ENCODE results near the gene GUCY1A2.
A peak's percentile ranks its signal among the peaks of the same experiment; 100 is the strongest.

The GUCY1A2 gene

DNA sequence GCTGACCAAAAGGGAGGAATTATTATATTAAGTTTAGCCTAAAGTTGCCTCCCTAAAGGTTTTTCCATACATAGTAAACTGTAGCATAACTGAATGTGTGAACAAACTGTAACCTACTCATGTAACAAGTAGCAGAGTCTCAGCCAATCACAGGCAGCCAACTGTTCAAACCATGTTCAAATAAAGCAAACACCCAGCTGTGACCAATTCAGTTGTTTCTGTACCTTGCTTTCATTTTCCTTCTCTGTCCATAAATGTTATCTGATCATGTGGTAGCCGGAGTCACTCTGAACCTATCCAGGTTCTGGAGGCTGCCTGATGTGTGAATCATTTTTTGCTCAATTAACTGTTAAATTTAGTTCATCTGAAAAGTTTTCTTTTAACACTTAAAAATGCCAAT is 373.5 kb downstream of the GUCY1A2 start:
- DNase-seq (ENCODE audit: low spot score), result no peak

DNA sequence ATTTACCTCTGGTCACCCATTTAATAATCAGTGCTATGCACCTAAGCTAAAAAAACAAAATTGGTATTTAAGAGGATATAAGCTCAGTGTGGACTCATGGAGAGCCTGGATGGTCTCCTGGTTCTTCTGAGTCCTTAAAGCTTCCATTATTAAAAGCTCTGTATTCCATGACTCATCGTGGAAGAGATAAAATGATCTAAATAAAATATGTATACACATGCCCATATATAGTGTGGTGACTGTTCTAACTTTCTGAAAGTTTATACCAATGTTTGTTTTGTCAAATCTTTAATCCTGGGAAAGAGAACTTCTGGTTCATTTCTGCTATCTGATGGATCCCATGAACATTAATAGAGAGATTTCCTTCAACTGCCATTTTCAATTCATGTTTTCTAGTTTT is 375.9 kb downstream of the GUCY1A2 start:
- DNase-seq (ENCODE audit: low spot score), result no peak

DNA sequence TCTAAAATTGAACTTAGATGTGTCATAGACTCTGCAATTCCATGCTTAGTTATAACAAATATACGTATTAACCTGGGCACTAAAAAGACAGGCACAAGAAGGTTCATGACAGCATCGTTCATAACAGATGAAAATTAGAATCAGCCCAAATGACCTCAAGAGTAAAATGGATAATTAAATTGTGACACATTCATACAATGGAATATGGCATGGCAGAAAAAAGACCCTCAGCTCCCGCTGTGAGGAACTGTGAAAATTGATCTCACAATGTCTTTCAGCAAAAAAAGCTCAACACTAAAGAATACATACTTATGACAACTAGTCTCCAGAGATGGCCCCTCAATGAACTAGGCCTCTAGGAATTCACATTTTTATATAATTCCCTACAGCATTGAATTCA is 386.0 kb downstream of the GUCY1A2 start:
- DNase-seq (ENCODE audit: low spot score), result no peak

DNA sequence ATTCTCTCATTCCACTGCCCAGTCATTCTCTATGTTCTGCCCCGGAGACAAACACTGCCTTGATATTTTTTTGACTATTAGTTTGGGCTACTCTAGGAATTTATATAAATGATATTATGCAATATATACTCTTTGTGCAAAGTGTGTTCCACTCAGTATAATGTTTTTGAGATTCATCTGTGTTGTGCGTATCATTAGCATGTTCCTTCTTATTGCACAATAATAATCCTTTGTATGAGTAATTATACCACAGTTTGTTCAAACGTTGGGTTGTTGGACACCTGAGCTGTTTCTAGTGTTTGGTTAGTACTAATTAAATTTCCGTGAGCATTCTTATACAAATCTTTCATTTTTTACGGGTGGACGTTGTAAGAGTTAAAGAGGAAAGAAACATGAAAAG is 390.6 kb downstream of the GUCY1A2 start:
- no peak for DNase-seq (ENCODE audit: low spot score)

DNA sequence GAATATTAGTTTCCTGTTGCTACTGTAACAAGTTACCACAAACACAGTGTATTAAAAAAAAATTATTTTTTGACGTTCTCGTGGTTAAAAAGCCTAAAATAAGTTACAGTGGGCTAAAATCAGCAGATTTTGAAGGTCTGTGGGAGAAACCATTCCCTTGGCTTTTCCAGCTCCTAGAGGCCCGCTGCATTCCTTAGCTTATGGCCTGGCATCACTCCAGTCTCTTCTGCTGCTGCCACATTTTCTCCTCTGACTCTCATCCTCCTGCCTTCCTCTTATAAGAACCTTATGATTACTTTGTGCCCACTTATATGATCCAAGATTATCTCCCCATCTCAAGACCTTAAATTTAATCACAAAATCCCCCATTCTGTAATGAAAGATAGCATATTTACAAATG is 392.7 kb downstream of the GUCY1A2 start:
- DNase-seq (ENCODE audit: low spot score), result no peak

DNA sequence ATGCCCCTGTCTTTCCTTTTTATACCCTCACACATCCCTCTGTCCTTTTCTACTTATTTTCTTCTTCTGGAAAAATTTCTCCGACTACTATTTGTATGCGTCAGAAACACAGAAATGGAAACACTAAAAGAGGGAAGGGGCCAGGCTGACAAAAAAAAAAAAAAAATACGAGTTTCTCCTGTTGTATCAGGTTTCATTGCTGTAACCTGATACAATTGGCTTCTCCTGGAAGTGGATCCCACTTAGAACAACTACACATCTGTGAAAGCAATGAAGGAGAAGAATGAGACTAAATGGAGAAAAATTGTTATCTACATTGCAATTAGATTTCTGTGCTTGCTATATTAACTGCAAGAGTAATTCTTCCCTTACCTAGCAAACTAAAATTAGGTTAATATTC is 393.9 kb downstream of the GUCY1A2 start:
- DNase-seq (ENCODE audit: low spot score), result peak; percentile 24
